Measurements from ENCODE around the gene NR4A2.

The NR4A2 gene

GRCh38 chr2:156332534-156333273 lies at the start of gene NR4A2:
TSS of gene NR4A2 (minus strand) at chr2:156332721. CDS start at chr2:156330186, 2,535 bp downstream.
- peak within 1 kb of the TSS; percentile 81 for H3K4me3 ChIP-seq (ENCODE audit: low read depth, low read length)
- TF ChIP-seq, protein P1, sequence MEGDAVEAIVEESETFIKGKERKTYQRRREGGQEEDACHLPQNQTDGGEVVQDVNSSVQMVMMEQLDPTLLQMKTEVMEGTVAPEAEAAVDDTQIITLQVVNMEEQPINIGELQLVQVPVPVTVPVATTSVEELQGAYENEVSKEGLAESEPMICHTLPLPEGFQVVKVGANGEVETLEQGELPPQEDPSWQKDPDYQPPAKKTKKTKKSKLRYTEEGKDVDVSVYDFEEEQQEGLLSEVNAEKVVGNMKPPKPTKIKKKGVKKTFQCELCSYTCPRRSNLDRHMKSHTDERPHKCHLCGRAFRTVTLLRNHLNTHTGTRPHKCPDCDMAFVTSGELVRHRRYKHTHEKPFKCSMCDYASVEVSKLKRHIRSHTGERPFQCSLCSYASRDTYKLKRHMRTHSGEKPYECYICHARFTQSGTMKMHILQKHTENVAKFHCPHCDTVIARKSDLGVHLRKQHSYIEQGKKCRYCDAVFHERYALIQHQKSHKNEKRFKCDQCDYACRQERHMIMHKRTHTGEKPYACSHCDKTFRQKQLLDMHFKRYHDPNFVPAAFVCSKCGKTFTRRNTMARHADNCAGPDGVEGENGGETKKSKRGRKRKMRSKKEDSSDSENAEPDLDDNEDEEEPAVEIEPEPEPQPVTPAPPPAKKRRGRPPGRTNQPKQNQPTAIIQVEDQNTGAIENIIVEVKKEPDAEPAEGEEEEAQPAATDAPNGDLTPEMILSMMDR (IDR thresholded peaks at IDR 0.05; ENCODE audit: low read depth, low read length): no peak

- TF ChIP-seq, protein P1 (IDR thresholded peaks at IDR 0.05; ENCODE audit: low read depth, low read length): no peak
- H3K4me3 ChIP-seq (ENCODE audit: low read depth, low read length): no peak overlapping the region
Measured at GRCh38 chr2:156380117-156380645, 47.7 kb upstream of the NR4A2 start.

DNA sequence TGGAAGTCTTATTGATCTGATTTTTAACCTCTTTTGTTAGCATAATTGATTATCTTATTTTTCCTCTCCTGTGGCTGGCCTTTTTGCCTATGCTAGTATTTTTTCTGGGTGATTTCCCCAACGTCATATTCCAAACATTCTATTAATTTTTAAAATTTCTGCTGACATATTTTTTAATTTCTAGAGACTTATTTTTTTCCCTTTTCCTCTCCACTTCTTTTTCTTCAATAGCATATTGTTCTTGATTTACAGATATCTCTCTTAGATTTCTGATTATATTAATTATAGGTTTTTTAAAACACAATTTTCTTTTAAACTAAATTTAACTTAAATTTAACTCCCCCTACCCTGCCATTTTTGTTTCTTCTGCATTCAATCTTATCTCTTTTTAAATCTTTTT lies 47.2 kb upstream of the NR4A2 start:
- TF ChIP-seq, protein P1 (IDR thresholded peaks at IDR 0.05; ENCODE audit: low read depth, low read length): no peak
- H3K4me3 ChIP-seq (ENCODE audit: low read depth, low read length): no peak overlapping the region

DNA sequence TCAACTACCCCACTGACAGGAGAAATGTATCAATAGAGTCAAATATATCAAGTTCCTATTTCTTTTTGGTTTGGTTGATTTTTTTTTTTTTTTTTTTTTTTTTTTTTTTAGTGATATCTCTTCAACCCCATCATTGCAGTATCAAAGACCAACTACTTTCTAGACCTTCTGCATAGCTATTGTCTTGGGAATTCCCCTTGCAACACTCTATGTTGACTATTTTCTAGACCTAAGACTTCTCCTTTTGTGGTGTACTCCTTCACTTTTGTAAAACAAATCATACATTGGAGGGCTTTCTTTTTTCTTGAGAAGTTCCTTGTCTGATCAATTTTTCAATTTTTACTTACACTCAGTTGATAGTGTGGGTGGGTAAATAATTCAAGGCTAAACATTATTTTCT lies 46.5 kb upstream of the NR4A2 start:
- no peak overlapping the region for H3K4me3 ChIP-seq (ENCODE audit: low read depth, low read length)
- TF ChIP-seq, protein P1 (IDR thresholded peaks at IDR 0.05; ENCODE audit: low read depth, low read length): no peak

- TF ChIP-seq, protein P1 (IDR thresholded peaks at IDR 0.05; ENCODE audit: low read depth, low read length): no peak
- H3K4me3 ChIP-seq (ENCODE audit: low read depth, low read length): no peak overlapping the region
Measured at GRCh38 chr2:156366753-156367152, 34.2 kb upstream of the NR4A2 start.

DNA sequence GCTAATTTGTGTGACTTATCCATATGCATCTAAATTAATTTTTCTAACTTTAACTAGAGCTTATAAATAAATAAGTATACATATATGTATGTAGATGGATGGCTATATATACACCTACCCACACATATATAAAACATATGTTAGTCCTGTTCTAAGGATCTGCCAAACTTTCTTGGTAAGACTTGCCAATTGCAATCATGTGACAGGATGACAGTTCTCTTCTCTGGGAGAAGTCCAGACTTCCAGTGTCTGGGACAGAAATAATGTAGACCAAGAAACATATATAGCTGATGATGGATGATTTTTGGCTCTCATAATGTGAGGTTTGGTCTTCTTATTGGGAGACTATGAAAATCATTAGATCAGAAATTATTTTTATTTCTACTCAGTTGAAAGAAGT lies 30.6 kb upstream of the NR4A2 start:
- TF ChIP-seq, protein P1 (IDR thresholded peaks at IDR 0.05; ENCODE audit: low read depth, low read length): no peak

GRCh38 chr2:156356014-156356754 lies 23.7 kb upstream of the NR4A2 start:
- TF ChIP-seq, protein P1 (IDR thresholded peaks at IDR 0.05; ENCODE audit: low read depth, low read length): no peak
- no peak overlapping the region for H3K4me3 ChIP-seq (ENCODE audit: low read depth, low read length)

More for the DNA sequence above, 30.6 kb upstream of the NR4A2 start:
- no peak overlapping the region for H3K4me3 ChIP-seq (ENCODE audit: low read depth, low read length)
